NCI-H748 (cell line): ENCODE measurements around the gene SOX10.

Experiments
- DNase-seq: peaks from one replicate; lab custom pipeline; 2025; ENCODE audit not compliant: unreplicated experiment; lab: John Stamatoyannopoulos, UW

The SOX10 gene

DNA sequence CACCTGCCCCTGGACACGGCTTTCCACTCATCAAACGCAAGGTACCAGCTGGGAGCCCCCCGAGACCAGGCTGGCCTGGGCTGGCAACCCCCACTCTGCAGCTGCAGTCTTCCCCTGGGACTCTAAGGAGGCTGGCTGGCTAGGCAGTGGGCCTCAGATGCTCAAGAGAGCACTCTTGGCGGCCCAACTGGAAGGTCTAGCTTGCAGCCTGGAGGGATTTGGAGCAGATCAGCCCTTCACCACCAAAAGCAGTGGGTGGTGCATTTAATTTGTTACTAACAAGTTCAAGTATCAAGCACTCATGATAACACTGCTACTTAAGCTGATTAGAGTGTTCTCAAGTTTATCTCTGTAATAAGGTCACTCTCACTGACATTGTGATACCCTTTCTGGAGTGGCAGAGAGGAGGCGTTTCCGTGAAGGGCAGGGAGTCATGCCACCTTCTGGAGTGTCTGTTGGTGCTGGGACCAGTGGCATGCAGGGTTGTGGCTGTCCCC lies 52.4 kb downstream of the SOX10 start:
- DNase-seq = no peak

DNA sequence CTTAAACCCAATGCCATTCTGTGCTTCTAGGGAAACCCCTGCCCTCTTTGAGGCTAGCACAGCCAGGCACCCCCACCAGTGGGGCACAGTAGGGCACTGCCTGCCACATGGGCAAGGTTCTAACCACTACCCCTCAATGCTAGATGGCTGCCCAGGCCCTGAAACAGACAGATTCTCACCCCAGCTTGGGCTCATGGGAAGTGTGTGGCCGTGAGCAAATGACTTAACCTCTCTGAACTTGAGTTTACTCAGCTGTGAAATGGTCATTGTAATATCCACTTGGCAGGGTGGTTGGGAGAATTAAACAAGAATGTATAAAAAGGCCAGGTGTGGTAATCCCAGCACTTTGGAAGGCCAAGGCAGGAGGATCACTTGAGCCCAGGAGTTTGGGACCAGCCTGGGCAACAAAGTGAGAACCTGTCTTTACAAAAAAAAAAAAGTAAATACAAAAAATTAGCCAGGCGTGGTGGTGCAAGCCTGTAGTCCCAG lies 53.4 kb downstream of the SOX10 start:
- peak; percentile 5 for DNase-seq

DNA sequence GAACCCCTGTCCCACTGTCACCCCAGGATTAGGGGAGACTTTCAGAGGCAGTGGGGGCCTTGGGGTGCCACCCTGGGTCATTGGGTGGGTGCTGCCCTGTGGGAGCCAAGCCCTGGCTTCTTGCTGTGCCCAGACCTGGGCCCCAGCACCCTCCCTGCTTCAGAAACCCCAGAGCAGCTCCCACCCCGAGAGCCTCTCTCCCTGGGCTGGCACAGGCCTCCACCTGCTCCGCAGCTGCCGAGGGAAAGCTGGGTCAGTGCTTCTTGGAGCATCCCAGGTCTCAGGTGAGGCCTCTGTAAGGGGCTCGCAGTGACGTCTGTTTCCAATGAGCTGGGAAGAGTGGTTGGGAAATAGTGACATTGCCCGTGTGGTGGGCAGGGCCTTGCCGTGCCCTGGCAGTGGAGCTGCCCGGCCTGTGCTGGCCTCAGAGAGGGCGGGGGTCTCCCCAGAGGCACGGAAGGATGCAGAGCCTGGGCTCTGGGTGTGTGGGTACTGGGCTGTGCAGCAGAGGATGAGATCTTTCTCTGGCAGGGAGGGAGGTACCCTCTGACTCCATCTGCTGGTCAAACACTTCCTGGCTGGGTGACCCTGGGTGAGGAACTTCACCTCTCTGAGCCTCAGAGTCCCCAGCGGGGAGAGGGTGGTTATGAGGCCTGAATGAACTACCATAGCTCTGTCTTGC lies 53.9 kb downstream of the SOX10 start:
- peak; percentile 4 for DNase-seq

- DNase-seq = no peak
These were observed 55.0 kb downstream of the SOX10 start for GRCh38 chr22:37929390-37929789.

- no peak for DNase-seq
These were observed 56.8 kb downstream of the SOX10 start for GRCh38 chr22:37927637-37927936.

DNA sequence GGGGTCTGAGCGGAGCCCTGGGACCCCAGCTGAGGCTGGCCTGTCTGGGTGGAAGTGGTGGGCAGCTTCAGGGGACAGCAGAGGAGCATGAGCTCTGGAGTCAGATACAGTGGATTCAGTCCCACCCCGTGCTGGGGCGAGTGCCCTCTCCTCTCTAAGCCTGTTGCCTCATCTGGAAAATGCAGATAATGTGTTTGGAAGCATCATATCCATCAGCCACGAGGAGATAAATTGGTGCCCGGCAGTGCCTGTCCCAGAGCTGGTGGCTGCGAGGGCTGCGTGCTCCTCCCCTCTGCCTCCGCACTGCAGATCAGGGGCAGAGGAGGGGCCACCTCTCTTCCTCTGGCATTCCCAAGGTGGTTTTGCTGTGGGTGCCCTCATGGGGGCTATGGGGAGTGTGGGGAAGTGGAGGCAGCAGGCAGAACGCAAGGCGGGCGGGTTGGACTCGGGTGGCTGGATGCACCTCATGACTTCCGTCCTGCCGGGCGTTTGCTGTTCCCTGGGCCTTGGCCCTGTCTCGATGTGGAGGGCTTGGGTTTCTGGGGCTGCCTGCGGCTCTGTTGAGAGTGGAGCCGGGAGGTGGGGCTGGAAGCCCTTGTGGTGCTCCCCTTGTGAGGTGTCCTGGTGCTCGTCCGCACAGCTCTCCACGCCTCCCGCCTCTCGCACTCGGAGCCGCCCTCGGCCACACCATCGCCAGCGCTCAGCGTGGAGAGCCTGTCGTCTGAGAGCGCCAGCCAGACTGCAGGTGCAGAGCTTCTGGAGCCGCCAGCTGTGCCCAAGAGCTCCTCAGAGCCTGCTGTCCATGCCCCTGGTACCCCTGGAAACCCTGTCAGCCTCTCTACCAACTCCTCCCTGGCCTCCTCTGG lies 57.4 kb downstream of the SOX10 start:
- DNase-seq = no peak

DNA sequence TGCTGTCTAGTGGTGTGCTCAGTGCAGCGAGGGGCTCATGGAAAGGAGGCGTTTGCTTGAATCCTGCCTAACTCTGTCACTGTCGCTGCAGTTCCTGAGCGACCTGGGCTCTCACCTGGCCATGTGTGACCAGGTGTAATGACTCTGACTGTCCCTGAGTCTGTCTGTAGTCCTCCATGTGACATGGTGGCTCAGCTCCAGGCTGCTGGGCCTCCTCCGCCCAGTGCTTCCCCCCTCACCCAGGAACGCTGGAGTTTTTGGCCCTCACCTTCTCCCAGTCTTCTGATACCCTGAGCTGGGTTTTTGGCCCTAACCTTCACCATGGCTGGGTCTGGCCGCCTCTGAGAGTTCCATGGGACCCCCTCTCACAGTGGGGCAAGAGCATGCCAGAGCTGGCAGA lies 58.0 kb downstream of the SOX10 start:
- DNase-seq = no peak

DNA sequence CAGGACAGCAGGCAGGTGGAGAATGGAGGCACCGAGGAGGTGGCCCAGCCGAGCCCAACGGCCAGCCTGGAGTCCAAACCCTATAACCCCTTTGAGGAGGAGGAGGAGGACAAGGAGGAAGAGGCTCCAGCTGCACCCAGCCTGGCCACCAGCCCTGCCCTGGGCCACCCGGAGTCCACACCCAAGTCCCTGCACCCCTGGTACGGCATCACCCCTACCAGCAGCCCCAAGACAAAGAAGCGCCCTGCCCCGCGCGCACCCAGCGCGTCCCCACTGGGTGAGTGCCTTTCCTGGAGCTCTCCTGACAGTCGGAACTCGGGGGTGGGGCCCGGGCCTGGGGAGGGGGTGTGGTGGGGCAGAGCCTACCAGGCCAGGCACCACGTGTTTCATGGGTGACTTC lies 58.6 kb downstream of the SOX10 start:
- no peak for DNase-seq

DNA sequence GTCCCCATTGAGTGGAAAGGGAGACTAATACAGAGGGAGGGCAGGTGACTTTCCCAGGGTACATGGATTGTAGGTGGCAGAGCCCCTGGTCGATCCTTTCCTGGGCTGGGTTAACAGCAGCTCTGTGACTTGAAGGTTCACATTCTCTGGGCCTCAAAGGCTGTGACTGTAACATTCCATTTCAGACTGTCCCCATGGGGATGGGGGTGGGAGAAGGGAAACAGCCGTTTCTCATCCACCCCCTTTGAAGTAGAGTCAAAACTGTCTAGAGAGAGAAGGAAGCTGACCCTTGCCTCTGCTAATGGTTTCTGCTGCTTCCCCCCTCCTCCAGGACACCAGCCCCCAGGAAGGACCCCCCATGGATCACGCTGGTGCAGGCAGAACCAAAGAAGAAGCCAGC lies 59.0 kb downstream of the SOX10 start:
- DNase-seq = no peak

- no peak for DNase-seq
These were observed 59.8 kb downstream of the SOX10 start for GRCh38 chr22:37924386-37925065.

DNA sequence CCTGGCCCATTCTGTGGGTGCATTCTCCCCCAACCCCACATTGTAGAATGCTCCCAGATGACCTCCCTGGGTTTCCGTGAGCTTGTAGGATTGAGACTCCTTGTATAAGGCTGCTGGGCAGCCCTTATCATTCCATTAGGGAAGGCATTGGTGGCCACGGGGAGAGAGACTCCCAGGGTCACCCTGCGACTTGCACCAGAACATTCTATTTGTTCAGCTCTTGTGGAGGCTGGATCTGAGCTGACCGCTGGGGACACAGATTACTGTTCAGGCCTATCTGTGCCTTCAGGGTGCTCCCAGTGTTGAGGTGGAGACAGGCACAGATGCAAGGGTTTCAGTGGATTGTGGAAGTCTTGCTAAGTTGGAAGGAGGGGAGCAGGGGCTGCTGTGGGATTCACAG lies 60.4 kb downstream of the SOX10 start:
- no peak for DNase-seq
